Duodenal mucosa (tissue), 2 donors: Measurements from ENCODE around the gene KIF3C.

Source experiments
- H3K27ac ChIP-seq: one replicate; pipeline ENCODE4 v1.7.0; 2013; ENCODE audit warnings: low read depth, low read length
- H3K27me3 ChIP-seq, 2 donors: one replicate each; pipeline ENCODE4 v1.7.0; 2013; ENCODE audit warnings: low read length in 2 of 2, control low read depth in 1 of 2; ENCODE audit not compliant: insufficient read depth in 2 of 2, control insufficient read depth in 1 of 2
- H3K36me3 ChIP-seq, 2 donors: one replicate each; pipeline ENCODE4 v1.7.0; 2013; ENCODE audit warnings: low read length in 2 of 2, control low read depth in 1 of 2; ENCODE audit not compliant: insufficient read depth in 2 of 2, control insufficient read depth in 1 of 2
- H3K4me1 ChIP-seq, 2 donors: one replicate each; pipeline ENCODE4 v1.7.0; 2013; ENCODE audit warnings: low read length in 2 of 2, control low read depth in 1 of 2; ENCODE audit not compliant: insufficient read depth in 2 of 2, control insufficient read depth in 1 of 2
- H3K4me3 ChIP-seq, 2 donors: one replicate each; pipeline ENCODE4 v1.7.0; 2013; ENCODE audit warnings: low read length in 2 of 2, low read depth in 1 of 2
- H3K9ac ChIP-seq, 2 donors: one replicate each; pipeline ENCODE4 v1.7.0; 2013; ENCODE audit warnings: low read length in 2 of 2, low read depth in 1 of 2
- H3K9me3 ChIP-seq, 2 donors: one replicate each; pipeline ENCODE4 v1.7.0; 2013; ENCODE audit warnings: low read length in 2 of 2, control low read depth in 1 of 2; ENCODE audit not compliant: control insufficient read depth in 1 of 2

Gene KIF3C

DNA sequence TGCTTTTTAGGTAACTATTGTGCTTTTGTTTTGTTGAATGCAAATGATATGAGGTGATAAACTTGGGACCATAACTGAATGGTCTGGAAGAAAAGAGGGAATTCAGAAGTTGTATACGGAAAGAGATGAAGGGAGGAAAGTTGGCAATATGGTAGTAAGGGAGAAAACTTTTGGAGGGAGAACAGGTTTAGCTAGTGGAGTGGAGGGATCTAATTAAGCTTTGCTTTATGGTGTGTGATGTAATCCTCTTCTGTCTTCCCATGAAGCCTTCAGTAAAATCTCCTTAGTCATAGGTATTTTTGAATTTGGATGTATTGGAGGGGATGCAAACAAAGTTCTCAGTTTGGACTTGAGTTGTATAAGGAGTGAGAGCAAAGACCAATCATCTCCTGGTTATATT is 31.4 kb upstream of the KIF3C start:
- H3K27me3 ChIP-seq = no peaks in the 10 kb centered on the region
- H3K4me1 ChIP-seq = peaks cover 28 to 37% of the 10 kb centered on the region in 2 donors
- H3K9ac ChIP-seq = no peak overlapping the region
- no peak overlapping the region for H3K4me3 ChIP-seq
- H3K27ac ChIP-seq = no peak overlapping the region
- peaks cover 3 to 6% of the 10 kb centered on the region in 2 donors for H3K9me3 ChIP-seq
- H3K36me3 ChIP-seq = no peaks in the 10 kb centered on the region

DNA sequence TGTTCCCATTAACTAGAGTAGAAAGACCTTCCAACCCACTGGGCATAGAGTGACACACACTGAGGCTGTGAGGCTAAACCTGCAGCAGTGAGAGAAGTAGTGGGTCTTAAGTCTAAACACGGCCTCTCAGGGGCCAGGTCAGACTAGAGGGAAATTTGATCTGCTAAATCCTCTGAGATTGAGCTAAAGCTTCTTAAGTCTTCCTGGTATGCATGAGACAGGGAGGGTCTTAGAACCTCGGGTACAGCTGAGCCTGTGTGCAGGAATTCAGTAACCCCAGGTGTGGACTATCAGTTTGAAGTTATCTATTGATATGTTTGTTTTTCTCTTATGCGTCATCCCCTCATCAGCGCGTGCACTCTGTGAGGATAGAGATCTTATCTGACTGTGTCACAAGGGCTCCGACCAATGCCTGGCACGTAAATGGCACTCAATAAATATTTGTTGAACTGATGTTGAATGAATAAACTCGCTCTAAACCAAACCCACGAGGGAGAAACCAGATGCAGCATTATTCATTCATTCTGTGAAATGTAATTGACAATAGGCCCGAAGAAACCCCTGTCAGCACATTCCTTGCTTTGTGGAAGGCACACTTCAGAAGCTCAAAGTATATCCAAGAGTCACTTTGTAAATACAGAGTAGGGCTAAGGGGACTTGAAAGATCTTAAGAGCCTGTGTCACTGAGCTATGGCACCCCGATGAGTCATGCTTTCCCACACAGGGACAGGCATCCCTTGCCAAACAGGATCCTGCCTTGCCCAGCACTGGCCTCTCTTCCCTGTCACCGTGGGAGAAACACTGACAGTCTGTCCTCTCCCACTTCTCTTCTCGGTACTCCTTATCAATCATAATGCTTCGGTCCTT is 29.9 kb upstream of the KIF3C start:
- H3K4me3 ChIP-seq = peak overlapping the region in 1 of 2 donors; percentile 23
- H3K4me1 ChIP-seq = peaks cover 23 to 25% of the 10 kb centered on the region in 2 donors
- H3K36me3 ChIP-seq = no peaks in the 10 kb centered on the region
- no peaks in the 10 kb centered on the region for H3K27me3 ChIP-seq
- H3K9me3 ChIP-seq = peaks cover 3 to 6% of the 10 kb centered on the region in 2 donors
- H3K9ac ChIP-seq = peak overlapping the region in 1 of 2 donors; percentile 29
- H3K27ac ChIP-seq = peak overlapping the region; percentile 1

GRCh38 chr2:26011609-26011989 is 29.3 kb upstream of the KIF3C start:
- no peak overlapping the region for H3K4me3 ChIP-seq
- no peaks in the 10 kb centered on the region for H3K36me3 ChIP-seq
- H3K27ac ChIP-seq = peak overlapping the region; percentile 1
- peaks cover 23 to 24% of the 10 kb centered on the region in 2 donors for H3K4me1 ChIP-seq
- H3K27me3 ChIP-seq = no peaks in the 10 kb centered on the region
- no peak overlapping the region for H3K9ac ChIP-seq
- H3K9me3 ChIP-seq = peaks cover 3 to 6% of the 10 kb centered on the region in 2 donors

DNA sequence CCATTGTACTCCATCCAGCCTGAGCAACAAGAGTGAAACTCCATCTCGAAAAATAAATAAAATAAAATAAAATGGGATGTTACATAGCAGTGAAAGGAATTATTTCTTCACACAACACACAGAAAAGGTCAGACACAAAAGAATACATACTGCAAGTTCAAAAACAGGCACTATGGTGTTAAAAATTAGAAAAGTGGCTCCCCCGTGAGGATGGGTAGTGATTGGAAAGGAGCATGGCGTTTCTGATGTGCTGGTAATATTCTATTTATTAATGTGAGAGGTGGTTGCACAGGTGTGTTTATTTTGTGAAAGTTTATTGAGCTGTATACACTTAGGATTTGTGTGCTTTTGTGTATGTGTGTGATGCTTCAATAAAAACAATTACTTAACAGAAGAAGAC is 28.6 kb upstream of the KIF3C start:
- Histone ChIP-seq H3K9me3 (peaks cover 3 to 6% of the 10 kb centered on the region in 2 donors), H3K27ac (no peak overlapping the region), H3K4me1 (peaks cover 23 to 24% of the 10 kb centered on the region in 2 donors), H3K27me3 (no peaks in the 10 kb centered on the region), H3K9ac (no peak overlapping the region), H3K36me3 (no peaks in the 10 kb centered on the region), H3K4me3 (no peak overlapping the region)

- Histone ChIP-seq H3K9me3 (peaks cover 3 to 6% of the 10 kb centered on the region in 2 donors), H3K27me3 (no peaks in the 10 kb centered on the region), H3K27ac (no peak overlapping the region), H3K9ac (no peak overlapping the region), H3K4me1 (peaks cover 23 to 24% of the 10 kb centered on the region in 2 donors), H3K36me3 (no peaks in the 10 kb centered on the region), H3K4me3 (no peak overlapping the region)
These were observed 27.3 kb upstream of the KIF3C start for GRCh38 chr2:26009567-26009963.

- H3K4me1 ChIP-seq = peaks cover 23 to 24% of the 10 kb centered on the region in 2 donors
- H3K4me3 ChIP-seq = no peak overlapping the region
- no peaks in the 10 kb centered on the region for H3K36me3 ChIP-seq
- H3K27me3 ChIP-seq = no peaks in the 10 kb centered on the region
- no peak overlapping the region for H3K9ac ChIP-seq
- no peak overlapping the region for H3K27ac ChIP-seq
- H3K9me3 ChIP-seq = peaks cover 3 to 6% of the 10 kb centered on the region in 2 donors
These were observed 26.7 kb upstream of the KIF3C start for GRCh38 chr2:26008851-26009566.

GRCh38 chr2:26008095-26008494 is 25.8 kb upstream of the KIF3C start:
- Histone ChIP-seq H3K9ac (no peak overlapping the region), H3K36me3 (no peaks in the 10 kb centered on the region), H3K27me3 (no peaks in the 10 kb centered on the region), H3K4me1 (peaks cover 24 to 25% of the 10 kb centered on the region in 2 donors), H3K9me3 (peaks cover 3 to 6% of the 10 kb centered on the region in 2 donors), H3K4me3 (no peak overlapping the region), H3K27ac (no peak overlapping the region)

DNA sequence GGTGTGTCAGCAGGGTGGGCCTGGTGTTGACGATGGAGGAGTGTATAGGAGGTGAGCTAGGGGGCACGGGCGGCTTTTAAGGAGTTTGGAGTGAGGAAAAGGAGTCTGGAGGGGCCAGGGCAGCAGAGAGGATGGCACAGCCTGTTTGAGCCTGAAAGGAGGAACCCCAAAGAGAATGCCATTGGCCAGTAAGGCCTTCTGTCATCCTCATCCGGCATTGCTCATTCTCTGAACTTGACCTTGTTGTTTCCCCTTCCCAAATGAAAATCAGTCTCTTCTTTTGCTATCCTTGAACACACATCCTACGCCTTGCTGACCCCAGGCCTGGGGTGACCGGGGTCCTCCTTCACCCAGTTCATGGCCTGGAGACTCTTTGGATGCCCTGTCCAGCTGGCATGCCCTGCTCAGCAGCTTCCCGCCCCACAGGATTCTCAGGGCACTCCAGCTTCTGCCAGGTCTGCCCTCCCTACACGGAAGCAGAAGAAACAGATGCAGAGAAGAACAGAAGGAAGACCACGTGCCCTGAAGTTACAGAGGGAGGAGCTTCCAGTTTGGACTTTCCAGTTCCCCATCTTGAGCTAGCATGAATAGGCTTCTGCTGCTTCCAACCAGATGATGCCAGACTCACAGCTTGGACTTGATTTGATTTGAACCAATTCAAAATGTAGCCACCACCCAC is 20.5 kb upstream of the KIF3C start:
- no peaks in the 10 kb centered on the region for H3K9me3 ChIP-seq
- H3K27me3 ChIP-seq = no peaks in the 10 kb centered on the region
- H3K9ac ChIP-seq = no peak overlapping the region
- H3K36me3 ChIP-seq = no peaks in the 10 kb centered on the region
- no peak overlapping the region for H3K4me3 ChIP-seq
- peaks cover 23 to 27% of the 10 kb centered on the region in 2 donors for H3K4me1 ChIP-seq
- H3K27ac ChIP-seq = no peak overlapping the region

- peaks cover 23 to 27% of the 10 kb centered on the region in 2 donors for H3K4me1 ChIP-seq
- no peaks in the 10 kb centered on the region for H3K36me3 ChIP-seq
- H3K9me3 ChIP-seq = no peaks in the 10 kb centered on the region
- H3K27me3 ChIP-seq = no peaks in the 10 kb centered on the region
- H3K4me3 ChIP-seq = no peak overlapping the region
- H3K27ac ChIP-seq = no peak overlapping the region
- no peak overlapping the region for H3K9ac ChIP-seq
These were observed 19.6 kb upstream of the KIF3C start for GRCh38 chr2:26001743-26002351.
